PC-9 (cell line): ENCODE results near the gene GIGYF2.

Experiments
- EZH2 ChIP-seq: fragments of 200-600 bp; sonication (generic); IDR thresholded peaks from 2 replicates; pipeline ENCODE4 v1.8.0; 2017; ENCODE audit warnings: antibody characterized with exemption, low read depth
- TF ChIP-seq, protein P1 (sequence below): fragments of 200-600 bp; sonication (generic); conservative IDR thresholded peaks from 2 replicates; pipeline ENCODE4 v1.6.1; 2017; ENCODE audit warnings: mixed run types, antibody characterized with exemption, mild to moderate bottlenecking, moderate library complexity

DNA sequence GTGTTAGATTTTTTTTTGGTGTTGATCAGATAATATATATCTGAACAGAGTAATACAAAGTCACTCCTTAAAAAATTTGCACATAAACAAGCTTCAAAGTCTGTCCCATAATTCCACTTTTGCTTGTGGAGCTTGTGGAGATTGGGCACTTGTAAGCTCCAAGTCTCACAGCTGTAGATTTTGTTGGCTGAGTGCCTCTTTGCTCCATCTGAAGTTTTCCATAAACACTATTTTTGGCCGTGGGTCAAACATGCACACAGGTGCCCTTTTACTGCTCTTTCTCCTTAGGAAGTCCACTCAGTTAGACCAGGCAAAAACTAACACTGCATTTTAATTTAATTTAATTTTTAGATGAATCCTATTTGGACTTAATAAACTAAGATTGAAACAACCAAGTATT, 82.8 kb downstream of the GIGYF2 start:
- no peak for TF ChIP-seq EZH2
- TF ChIP-seq, protein P1, sequence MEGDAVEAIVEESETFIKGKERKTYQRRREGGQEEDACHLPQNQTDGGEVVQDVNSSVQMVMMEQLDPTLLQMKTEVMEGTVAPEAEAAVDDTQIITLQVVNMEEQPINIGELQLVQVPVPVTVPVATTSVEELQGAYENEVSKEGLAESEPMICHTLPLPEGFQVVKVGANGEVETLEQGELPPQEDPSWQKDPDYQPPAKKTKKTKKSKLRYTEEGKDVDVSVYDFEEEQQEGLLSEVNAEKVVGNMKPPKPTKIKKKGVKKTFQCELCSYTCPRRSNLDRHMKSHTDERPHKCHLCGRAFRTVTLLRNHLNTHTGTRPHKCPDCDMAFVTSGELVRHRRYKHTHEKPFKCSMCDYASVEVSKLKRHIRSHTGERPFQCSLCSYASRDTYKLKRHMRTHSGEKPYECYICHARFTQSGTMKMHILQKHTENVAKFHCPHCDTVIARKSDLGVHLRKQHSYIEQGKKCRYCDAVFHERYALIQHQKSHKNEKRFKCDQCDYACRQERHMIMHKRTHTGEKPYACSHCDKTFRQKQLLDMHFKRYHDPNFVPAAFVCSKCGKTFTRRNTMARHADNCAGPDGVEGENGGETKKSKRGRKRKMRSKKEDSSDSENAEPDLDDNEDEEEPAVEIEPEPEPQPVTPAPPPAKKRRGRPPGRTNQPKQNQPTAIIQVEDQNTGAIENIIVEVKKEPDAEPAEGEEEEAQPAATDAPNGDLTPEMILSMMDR, result no peak
